PC-3 (cell line): ENCODE results near the gene NAV1. TPM values are rescaled to one million over a fixed set of nuclear protein-coding genes. Genes with fewer than 3 reads are reported as not detected.

Experiments used
- ATAC-seq: fragments of 200-7000 bp; cut with Tn5 transposase; 2 replicates; pipeline ENCODE4 v1.9.1; 2020; ENCODE audit warnings: mild to moderate bottlenecking, moderate library complexity
- BruUV-seq: library from RNA; stranded (reverse); fragments of 400-500 nt; replicated peaks from 2 replicates; lab custom pipeline; 2021; lab: Mats Ljungman, UMichigan
- CTCF ChIA-PET: fragments of 300-600 bp; sonication (Branson Sonifier 250); formaldehyde crosslinking; loops from one replicate; lab custom pipeline; 2022; ENCODE audit warnings: antibody characterized with exemption; lab: Charles Lee
- POLR2A ChIA-PET: fragments of 300-600 bp; sonication (Branson Sonifier 250); formaldehyde crosslinking; loops from one replicate; lab custom pipeline; 2022; ENCODE audit warnings: antibody characterized with exemption; ENCODE audit not compliant: unreplicated experiment; lab: Charles Lee
- DNase-seq: peaks from one replicate; pipeline ENCODE4 v3.0.0-alpha.2; 2015
- H2AFZ ChIP-seq: fragments of 300-600 bp; sonication (generic); 2 replicates; pipeline ENCODE4 v1.6.0; 2016; ENCODE audit warnings: antibody characterized with exemption, low read length
- H3F3A ChIP-seq: fragments of 300-600 bp; sonication (generic); one replicate; pipeline ENCODE4 v1.6.0; 2017; ENCODE audit warnings: antibody characterized with exemption, low read length, control low read depth, mild to moderate bottlenecking; ENCODE audit not compliant: unreplicated experiment
- H3K27ac ChIP-seq: fragments of 300-600 bp; sonication (generic); 2 replicates; pipeline ENCODE4 v1.5.1; 2016; ENCODE audit warnings: mild to moderate bottlenecking, low read length
- H3K27me3 ChIP-seq: fragments of 300-600 bp; sonication (generic); 2 replicates; pipeline ENCODE4 v1.6.1; 2016; ENCODE audit warnings: low read length, mixed read lengths
- H3K36me3 ChIP-seq: fragments of 300-600 bp; sonication (generic); 2 replicates; pipeline ENCODE4 v1.6.1; 2016; ENCODE audit warnings: low read depth, mixed run types, low read length, mixed read lengths
- H3K4me1 ChIP-seq: fragments of 300-600 bp; sonication (generic); 2 replicates; pipeline ENCODE4 v1.5.1; 2016; ENCODE audit warnings: low read length; ENCODE audit not compliant: insufficient read depth
- H3K4me2 ChIP-seq: fragments of 300-600 bp; sonication (generic); 2 replicates; pipeline ENCODE4 v1.6.0; 2016; ENCODE audit warnings: low read length
- H3K4me3 ChIP-seq: fragments of 300-600 bp; sonication (generic); 2 replicates; pipeline ENCODE4 v1.5.1; 2016; ENCODE audit warnings: mild to moderate bottlenecking, low read length, mixed read lengths
- H3K79me2 ChIP-seq: fragments of 300-600 bp; sonication (generic); 2 replicates; pipeline ENCODE4 v1.6.1; 2017; ENCODE audit warnings: low read length, mixed read lengths
- H3K9ac ChIP-seq: fragments of 300-600 bp; sonication (generic); 2 replicates; pipeline ENCODE4 v1.6.0; 2016; ENCODE audit warnings: mild to moderate bottlenecking, low read length
- H3K9me2 ChIP-seq: fragments of 300-600 bp; sonication (generic); replicated peaks from 2 replicates; pipeline ENCODE4 v1.6.1; 2016; ENCODE audit warnings: mixed run types, low read length, mixed read lengths
- H3K9me3 ChIP-seq: fragments of 300-600 bp; sonication (generic); 2 replicates; pipeline ENCODE4 v1.6.1; 2016; ENCODE audit warnings: low read length, mixed read lengths
- H4K20me1 ChIP-seq: fragments of 300-600 bp; sonication (generic); 2 replicates; pipeline ENCODE4 v1.6.1; 2016; ENCODE audit warnings: low read length, mixed read lengths
- EZH2 ChIP-seq: fragments of 300-600 bp; sonication (generic); IDR thresholded peaks from one replicate; pipeline ENCODE4 v1.6.1; 2017; ENCODE audit warnings: antibody characterized with exemption, mild to moderate bottlenecking, low read length; ENCODE audit not compliant: unreplicated experiment
- EZH2phosphoT487 ChIP-seq: fragments of 300-600 bp; sonication (generic); IDR thresholded peaks from 2 replicates; pipeline ENCODE4 v1.6.1; 2018; ENCODE audit warnings: mild to moderate bottlenecking, antibody characterized with exemption, low read length, borderline replicate concordance
- intact Hi-C: fragments of 100-400 bp; cut with micrococcal nuclease; formaldehyde crosslinking; loops from 2 replicates; pipeline ENCODE4 v1.9.0; 2023
- total RNA-seq: library from RNA; depleted of rRNA; stranded (reverse); fragments of >200 nt; gene quantifications from 2 replicates; pipeline ENCODE4 v1.2.3, GENCODE V29; 2014
- TF ChIP-seq, protein P1 (sequence below): fragments of 300-600 bp; sonication (generic); conservative IDR thresholded peaks from 2 replicates; pipeline ENCODE4 v1.5.1; 2017; ENCODE audit warnings: antibody characterized with exemption, low read depth, mild to moderate bottlenecking, low read length

NAV1 gene
- total RNA-seq, 1 experiment from 2014 or later: 2.6 TPM

DNA sequence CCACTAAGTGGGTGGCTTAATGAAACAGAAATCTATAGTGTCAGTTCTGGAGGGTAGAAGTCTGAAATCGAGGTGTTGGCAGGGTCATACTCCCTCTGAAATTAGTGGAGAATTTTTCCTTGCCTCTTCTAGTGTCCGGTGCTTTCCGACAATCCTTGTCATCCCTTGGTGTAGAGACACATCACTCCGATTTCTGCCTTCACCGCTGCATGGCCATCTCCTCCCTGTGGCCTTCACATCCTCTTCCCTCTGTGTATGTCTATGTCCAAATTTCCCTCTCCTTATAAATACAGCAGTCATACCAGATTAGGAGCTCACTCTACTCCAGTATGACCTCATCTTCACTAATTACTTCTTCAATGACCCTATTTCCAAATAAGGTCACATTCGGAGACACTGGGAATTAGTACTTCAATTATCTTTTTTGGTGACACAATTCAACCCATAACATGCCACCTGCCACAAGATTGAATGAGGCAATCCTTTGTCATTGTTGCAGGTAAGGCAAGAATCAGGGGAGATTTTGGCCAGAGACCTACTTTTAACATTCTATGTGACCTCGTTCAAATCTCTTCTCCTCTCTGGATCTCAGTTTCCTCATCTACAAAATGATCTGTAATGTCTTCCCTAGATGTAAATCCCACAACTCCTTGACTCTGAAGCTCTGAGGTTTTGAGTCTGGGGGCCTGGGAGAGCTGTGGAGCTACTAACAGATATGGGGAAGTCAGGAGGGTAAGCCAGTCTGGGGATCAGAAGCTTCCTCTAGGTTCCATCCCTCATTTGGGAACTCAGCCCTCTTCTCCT, 16.1 kb downstream of the NAV1 start:
- Histone ChIP-seq H3K9me3 (no peaks in the 10 kb centered on the region), H2AFZ (no peak overlapping the region), H3K36me3 (no peaks in the 10 kb centered on the region), H4K20me1 (no peaks in the 10 kb centered on the region), H3K27me3 (no peaks in the 10 kb centered on the region), H3K4me2 (no peak overlapping the region), H3K9me2 (no peaks in the 10 kb centered on the region), H3K27ac (no peak overlapping the region), H3K9ac (no peak overlapping the region), H3K4me3 (no peak overlapping the region), H3F3A (no peaks in the 10 kb centered on the region), H3K4me1 (peaks cover 12% of the 10 kb centered on the region), H3K79me2 (no peaks in the 10 kb centered on the region)
- intact Hi-C loops: no loop called here
- no TSS peak for BruUV-seq
- no peak for DNase-seq
- CTCF ChIA-PET: no interaction called here
- TF ChIP-seq EZH2 (no peak), EZH2phosphoT487 (no peak)
- TF ChIP-seq, protein P1, sequence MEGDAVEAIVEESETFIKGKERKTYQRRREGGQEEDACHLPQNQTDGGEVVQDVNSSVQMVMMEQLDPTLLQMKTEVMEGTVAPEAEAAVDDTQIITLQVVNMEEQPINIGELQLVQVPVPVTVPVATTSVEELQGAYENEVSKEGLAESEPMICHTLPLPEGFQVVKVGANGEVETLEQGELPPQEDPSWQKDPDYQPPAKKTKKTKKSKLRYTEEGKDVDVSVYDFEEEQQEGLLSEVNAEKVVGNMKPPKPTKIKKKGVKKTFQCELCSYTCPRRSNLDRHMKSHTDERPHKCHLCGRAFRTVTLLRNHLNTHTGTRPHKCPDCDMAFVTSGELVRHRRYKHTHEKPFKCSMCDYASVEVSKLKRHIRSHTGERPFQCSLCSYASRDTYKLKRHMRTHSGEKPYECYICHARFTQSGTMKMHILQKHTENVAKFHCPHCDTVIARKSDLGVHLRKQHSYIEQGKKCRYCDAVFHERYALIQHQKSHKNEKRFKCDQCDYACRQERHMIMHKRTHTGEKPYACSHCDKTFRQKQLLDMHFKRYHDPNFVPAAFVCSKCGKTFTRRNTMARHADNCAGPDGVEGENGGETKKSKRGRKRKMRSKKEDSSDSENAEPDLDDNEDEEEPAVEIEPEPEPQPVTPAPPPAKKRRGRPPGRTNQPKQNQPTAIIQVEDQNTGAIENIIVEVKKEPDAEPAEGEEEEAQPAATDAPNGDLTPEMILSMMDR: no peak
- ATAC-seq: no peak
- POLR2A ChIA-PET: no interaction called here

DNA sequence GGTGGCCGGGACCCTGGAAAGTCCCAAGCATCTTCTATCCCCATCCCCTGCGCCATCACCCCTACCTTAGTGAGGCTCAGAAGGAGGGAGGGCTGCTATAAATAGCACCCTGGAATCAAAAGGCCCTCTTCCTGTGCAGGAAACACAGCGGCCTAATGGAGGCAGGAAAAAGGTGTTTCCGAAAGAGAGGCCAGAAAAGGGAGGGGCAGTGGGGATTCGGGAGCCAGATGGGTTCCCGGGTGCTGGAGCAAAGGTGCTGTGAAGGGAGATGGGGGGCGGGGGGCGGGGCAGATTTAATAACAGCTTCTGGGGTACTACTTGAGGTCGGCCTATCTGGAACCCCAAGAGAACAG, 16.6 kb downstream of the NAV1 start:
- Histone ChIP-seq H3K9me3 (no peaks in the 10 kb centered on the region), H3K9ac (no peak overlapping the region), H3K27ac (no peak overlapping the region), H3F3A (no peaks in the 10 kb centered on the region), H3K4me1 (peaks cover 12% of the 10 kb centered on the region), H2AFZ (no peak overlapping the region), H3K27me3 (no peaks in the 10 kb centered on the region), H3K4me3 (no peak overlapping the region), H3K36me3 (no peaks in the 10 kb centered on the region), H3K4me2 (no peak overlapping the region), H3K79me2 (no peaks in the 10 kb centered on the region), H3K9me2 (no peaks in the 10 kb centered on the region), H4K20me1 (no peaks in the 10 kb centered on the region)
- no TSS peak for BruUV-seq
- ChIA-PET CTCF (no interaction called here), POLR2A (no interaction called here)
- ATAC-seq (no peak), DNase-seq (no peak)
- TF ChIP-seq, protein P1: no peak
- no peak for TF ChIP-seq EZH2
- no peak for TF ChIP-seq EZH2phosphoT487
- intact Hi-C loops: no loop called here

DNA sequence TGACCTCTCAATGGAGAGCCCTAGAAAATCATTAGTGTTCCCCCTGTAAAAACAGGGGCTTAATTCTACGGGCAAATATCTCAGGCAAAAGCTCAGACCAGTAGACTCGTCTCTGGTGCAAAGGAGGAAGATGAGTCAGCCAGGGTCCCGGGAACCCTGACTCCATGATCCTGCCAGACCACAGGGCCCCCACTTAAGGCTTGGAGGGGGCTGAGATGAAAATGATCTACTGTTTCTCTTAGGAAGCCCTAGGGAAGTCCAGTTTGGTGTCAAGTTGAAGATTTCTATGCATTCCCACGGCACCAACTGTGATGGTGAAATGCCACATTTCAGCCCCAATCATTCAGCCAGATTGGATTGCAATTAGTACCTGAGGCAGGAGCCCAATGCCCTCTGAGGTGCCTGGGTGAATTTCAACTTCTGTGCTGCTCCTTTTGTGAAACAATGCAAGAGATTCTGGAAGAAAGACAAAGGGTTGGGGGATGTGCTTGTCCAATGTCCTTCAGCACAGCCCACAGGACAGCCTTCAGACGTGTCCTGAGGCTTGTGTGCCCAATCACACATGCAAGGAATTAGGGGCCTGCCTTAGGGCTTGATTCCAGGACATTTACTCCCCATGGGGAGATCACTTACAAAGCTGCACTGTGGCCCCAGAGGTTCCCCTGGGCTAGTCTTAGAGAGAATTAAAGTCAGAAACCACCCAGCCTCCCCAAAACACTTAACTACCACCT, 18.1 kb downstream of the NAV1 start:
- no peak overlapping the region for H3K9ac ChIP-seq
- H3K4me3 ChIP-seq: no peak overlapping the region
- H3K27ac ChIP-seq: no peak overlapping the region
- POLR2A ChIA-PET: no interaction called here
- H3K4me2 ChIP-seq: no peak overlapping the region
- TF ChIP-seq, protein P1: no peak
- TF ChIP-seq EZH2: no peak
- no peak for TF ChIP-seq EZH2phosphoT487
- no peaks in the 10 kb centered on the region for H3K36me3 ChIP-seq
- no TSS peak for BruUV-seq
- peaks cover 7% of the 10 kb centered on the region for H3K4me1 ChIP-seq
- intact Hi-C loops: no loop called here
- CTCF ChIA-PET: no interaction called here
- no peaks in the 10 kb centered on the region for H3K9me2 ChIP-seq
- H3F3A ChIP-seq: no peaks in the 10 kb centered on the region
- H3K9me3 ChIP-seq: no peaks in the 10 kb centered on the region
- no peaks in the 10 kb centered on the region for H4K20me1 ChIP-seq
- H3K27me3 ChIP-seq: no peaks in the 10 kb centered on the region
- DNase-seq (no peak), ATAC-seq (no peak)
- H3K79me2 ChIP-seq: no peaks in the 10 kb centered on the region
- H2AFZ ChIP-seq: no peak overlapping the region
